Endothelial cell of umbilical vein (primary cell): ENCODE data around the gene B4GALT7. TPM values are rescaled to one million over a fixed set of nuclear protein-coding genes. Genes with fewer than 3 reads are reported as not detected.

Experiments
- BruUV-seq: library from RNA; stranded (reverse); fragments of 400-500 nt; replicated peaks from 2 replicates; lab custom pipeline; 2021; lab: Mats Ljungman, UMichigan
- CTCF ChIA-PET: fragments of 300-600, 350-600 bp; sonication (Branson Sonifier 250); formaldehyde crosslinking; loops from one replicate; lab custom pipeline; 2021; ENCODE audit warnings: antibody characterized with exemption, inconsistent platforms; lab: Charles Lee
- POLR2A ChIA-PET: fragments of 300-600, 350-600 bp; sonication (Branson Sonifier 250); formaldehyde crosslinking; loops from one replicate; lab custom pipeline; 2021; ENCODE audit warnings: antibody characterized with exemption, inconsistent platforms; lab: Charles Lee
- DNase-seq: peaks from one replicate; pipeline ENCODE4 v3.0.0-alpha.2; 2011; ENCODE audit warnings: low read depth, low spot score
- FAIRE-seq: peaks from 2 replicates; lab custom pipeline; 2011; peaks lifted over from hg19 to GRCh38; lab: Jason Lieb, UNC
- H2AFZ ChIP-seq: 2 replicates; pipeline ENCODE4 v1.6.0; 2012; ENCODE audit warnings: low read depth, low read length, control low read depth, inconsistent platforms
- H3K27ac ChIP-seq: 2 replicates; pipeline ENCODE4 v1.5.1; 2011; ENCODE audit warnings: low read depth, mild to moderate bottlenecking, control low read depth, low read length, moderate library complexity; ENCODE audit not compliant: insufficient read depth
- H3K27me3 ChIP-seq, 2 experiments: 2 replicates each; pipeline versions ENCODE4 v1.6.0 to v1.6.1; 2011; ENCODE audit warnings: low read length in 2 of 2, mixed read lengths in 1 of 2; ENCODE audit not compliant: control insufficient read depth in 2 of 2, insufficient read depth in 2 of 2
- H3K36me3 ChIP-seq, 2 experiments: 2 replicates in 1 of 2; 3 replicates in 1 of 2; pipeline ENCODE4 v1.5.1; 2011; ENCODE audit warnings: low read length in 2 of 2, mild to moderate bottlenecking in 1 of 2, moderate library complexity in 1 of 2; ENCODE audit not compliant: control insufficient read depth in 2 of 2, insufficient read depth in 2 of 2; ENCODE audit errors: extremely low read depth in 1 of 2
- H3K4me1 ChIP-seq: 3 replicates; pipeline ENCODE4 v1.5.1; 2011; ENCODE audit warnings: mild to moderate bottlenecking, low read length; ENCODE audit not compliant: control insufficient read depth, insufficient read depth; ENCODE audit errors: extremely low read depth
- H3K4me2 ChIP-seq: 2 replicates; pipeline ENCODE4 v1.6.1; 2011; ENCODE audit warnings: low read length, control low read depth, mixed read lengths; ENCODE audit not compliant: insufficient read depth
- H3K4me3 ChIP-seq, 3 experiments: fragments of 200-600 bp in 1 of 3; sonication (generic), shearing (Covaris generic) in 1 of 3; replicated peaks in 1 of 3; 2 replicates each; pipeline ENCODE4 v1.5.1; 2011 to 2016; ENCODE audit warnings: control low read depth in 3 of 3, low read length in 3 of 3, mild to moderate bottlenecking in 2 of 3, inconsistent platforms in 1 of 3, low read depth in 1 of 3, moderate library complexity in 1 of 3; ENCODE audit not compliant: insufficient read depth in 1 of 3
- H3K79me2 ChIP-seq: 2 replicates; pipeline ENCODE4 v1.6.0; 2012; ENCODE audit warnings: low read length, inconsistent platforms; ENCODE audit not compliant: control insufficient read depth, insufficient read depth
- H3K9ac ChIP-seq: replicated peaks from 2 replicates; pipeline ENCODE3; 2011; ENCODE audit warnings: low read length, control low read depth; ENCODE audit not compliant: insufficient read depth; ENCODE audit errors: extremely low read depth
- H3K9me1 ChIP-seq: replicated peaks from 3 replicates; pipeline ENCODE4 v1.6.0; 2011; ENCODE audit warnings: mild to moderate bottlenecking, low read length; ENCODE audit not compliant: control insufficient read depth, insufficient read depth; ENCODE audit errors: extremely low read depth
- H3K9me3 ChIP-seq: replicated peaks from 2 replicates; pipeline ENCODE4 v1.5.1; 2012; ENCODE audit warnings: low read length, inconsistent platforms; ENCODE audit not compliant: control insufficient read depth, insufficient read depth
- H4K20me1 ChIP-seq: replicated peaks from 2 replicates; pipeline ENCODE3; 2011; ENCODE audit warnings: mild to moderate bottlenecking, low read length; ENCODE audit not compliant: control insufficient read depth, insufficient read depth; ENCODE audit errors: extremely low read depth
- EZH2 ChIP-seq: IDR thresholded peaks from 2 replicates; pipeline ENCODE4 v1.6.1; 2012; ENCODE audit warnings: borderline replicate concordance, low read depth, mild to moderate bottlenecking, moderate library complexity, low read length, inconsistent platforms; ENCODE audit not compliant: severe bottlenecking
- FOS ChIP-seq: IDR thresholded peaks from 2 replicates; pipeline ENCODE4 v1.6.1; 2011; ENCODE audit warnings: mild to moderate bottlenecking, low read length, moderate library complexity, borderline replicate concordance; ENCODE audit not compliant: insufficient read depth
- GATA2 ChIP-seq: IDR thresholded peaks from 2 replicates; pipeline ENCODE4 v1.7.0; 2011; ENCODE audit warnings: low read depth, mild to moderate bottlenecking, moderate library complexity, mixed read lengths, low read length; ENCODE audit not compliant: insufficient read length, insufficient read depth
- JUN ChIP-seq: IDR thresholded peaks from 2 replicates; pipeline ENCODE4 v1.6.1; 2011; ENCODE audit warnings: borderline replicate concordance, low read depth; ENCODE audit not compliant: insufficient read length, insufficient read depth
- MYC ChIP-seq: IDR thresholded peaks from one replicate; pipeline ENCODE4 v1.6.1; 2011; ENCODE audit warnings: mild to moderate bottlenecking, low read depth, low read length
- POLR2A ChIP-seq: IDR thresholded peaks from 2 replicates; pipeline ENCODE4 v1.6.1; 2012; ENCODE audit warnings: low read depth, mild to moderate bottlenecking, control low read depth, low read length
- POLR2AphosphoS5 ChIP-seq: IDR thresholded peaks from 2 replicates; pipeline ENCODE4 v1.6.1; 2012; ENCODE audit warnings: low read depth, mild to moderate bottlenecking, control low read depth, low read length, moderate library complexity; ENCODE audit not compliant: insufficient read depth
- dilution Hi-C: fragments of 300-500 bp; cut with MboI; formaldehyde crosslinking; loops from one replicate; pipeline ENCODE4 v1.15.0; 2019; ENCODE audit warnings: low sequenced_read_pairs; ENCODE audit not compliant: extremely low pct_ligation_motif_present
- intact Hi-C: fragments of 100-400 bp; cut with micrococcal nuclease; formaldehyde crosslinking; loops from one replicate; pipeline ENCODE4 v1.10.0; 2022
- polyA plus RNA-seq, 4 experiments: library from polyadenylated mRNA; depleted of rRNA in 3 of 4; stranded (reverse) in 3 of 4; unstranded in 1 of 4; fragments of >200 nt; gene quantifications; 2 replicates each; pipeline versions ENCODE4 v1.2.1 to v1.2.3, GENCODE V29; 2011 to 2012; ENCODE audit warnings: missing spikeins in 1 of 4
- total RNA-seq: library from RNA; stranded (reverse); gene quantifications from 2 replicates; pipeline ENCODE4 v1.2.3, GENCODE V29; 2021
- TF ChIP-seq, protein P1 (sequence below), 2 donors: IDR thresholded peaks; 1 replicate in 1 of 2; 2 replicates in 1 of 2; pipeline ENCODE4 v1.5.1; 2011; ENCODE audit warnings: low read length in 2 of 2, mild to moderate bottlenecking in 2 of 2, moderate library complexity in 2 of 2, control low read depth in 1 of 2, inconsistent platforms in 1 of 2, low read depth in 1 of 2; ENCODE audit not compliant: insufficient read depth in 1 of 2; ENCODE audit errors: extremely low read depth in 1 of 2
- TF ChIP-seq, protein P2 (sequence below): IDR thresholded peaks from 2 replicates; pipeline ENCODE4 v1.6.1; 2011; ENCODE audit not compliant: insufficient read depth, insufficient read length

B4GALT7 gene
- total and polyA plus RNA-seq, 2 donors (not counting 3 experiments of a cell fraction or from before 2014, with no cell fraction given) = 35.1 to 78.9 TPM

DNA sequence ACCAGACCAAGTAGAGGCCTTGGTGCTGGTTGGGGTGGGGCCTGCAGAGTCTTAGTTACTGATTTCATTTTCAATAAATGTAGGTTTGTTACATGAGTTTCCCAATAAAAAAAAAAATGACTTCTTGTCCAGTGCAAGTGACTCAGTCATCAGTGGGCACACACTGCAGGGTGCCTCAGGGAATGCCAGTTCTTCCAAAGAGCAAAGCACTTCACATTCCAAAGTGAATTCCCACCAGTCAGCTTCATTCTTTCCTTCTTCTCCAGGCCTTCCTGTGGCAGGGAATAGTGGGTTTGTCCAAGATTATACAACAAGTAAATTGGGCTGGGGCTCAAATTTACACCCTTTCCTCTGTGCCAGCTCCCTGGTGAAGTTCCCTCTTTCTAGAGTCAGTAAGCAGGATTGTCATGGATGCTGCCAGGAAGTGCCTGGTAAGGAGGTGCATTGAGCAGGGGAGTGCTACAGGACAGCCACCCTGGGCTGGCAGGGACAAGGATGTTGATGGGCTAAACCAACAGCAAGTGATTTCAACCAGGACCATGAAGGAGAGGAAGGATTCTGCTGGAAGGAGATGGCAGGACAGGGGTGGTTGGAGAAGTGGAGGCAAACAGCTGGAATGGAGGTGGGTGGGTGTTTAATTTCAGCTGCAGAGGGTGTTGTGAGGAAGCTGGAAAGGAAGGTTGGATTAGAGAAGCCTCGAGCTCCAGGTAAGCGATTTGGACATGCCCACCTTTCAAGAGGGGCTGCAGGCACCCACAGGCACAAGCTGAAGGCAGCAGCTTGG, 3.7 kb upstream of the B4GALT7 start:
- dilution Hi-C loops (no loop called here), intact Hi-C loops (loop anchor here (10.0 kb wide), 1 partner anchor 1211 kb away; the partner anchor contains the start of genes HIGD2A and NOP16)
- no peaks in the 10 kb centered on the region for H4K20me1 ChIP-seq
- no peak overlapping the region for H3K27ac ChIP-seq
- peaks cover 28% of the 10 kb centered on the region for H3K79me2 ChIP-seq
- H3K36me3 ChIP-seq = peaks cover 16 to 33% of the 10 kb centered on the region in 2 experiments
- H3K4me1 ChIP-seq = peaks cover 23% of the 10 kb centered on the region
- H3K9me1 ChIP-seq = no peaks in the 10 kb centered on the region
- FAIRE-seq = no peak
- H2AFZ ChIP-seq = no peak overlapping the region
- DNase-seq = no peak
- no TSS peak for BruUV-seq
- no peak overlapping the region for H3K4me2 ChIP-seq
- no peak overlapping the region for H3K4me3 ChIP-seq
- H3K27me3 ChIP-seq = no peaks in the 10 kb centered on the region
- TF ChIP-seq EZH2 (no peak), GATA2 (no peak), POLR2A (no peak), MYC (no peak), JUN (no peak), FOS (no peak), POLR2AphosphoS5 (no peak)
- TF ChIP-seq, protein P1, sequence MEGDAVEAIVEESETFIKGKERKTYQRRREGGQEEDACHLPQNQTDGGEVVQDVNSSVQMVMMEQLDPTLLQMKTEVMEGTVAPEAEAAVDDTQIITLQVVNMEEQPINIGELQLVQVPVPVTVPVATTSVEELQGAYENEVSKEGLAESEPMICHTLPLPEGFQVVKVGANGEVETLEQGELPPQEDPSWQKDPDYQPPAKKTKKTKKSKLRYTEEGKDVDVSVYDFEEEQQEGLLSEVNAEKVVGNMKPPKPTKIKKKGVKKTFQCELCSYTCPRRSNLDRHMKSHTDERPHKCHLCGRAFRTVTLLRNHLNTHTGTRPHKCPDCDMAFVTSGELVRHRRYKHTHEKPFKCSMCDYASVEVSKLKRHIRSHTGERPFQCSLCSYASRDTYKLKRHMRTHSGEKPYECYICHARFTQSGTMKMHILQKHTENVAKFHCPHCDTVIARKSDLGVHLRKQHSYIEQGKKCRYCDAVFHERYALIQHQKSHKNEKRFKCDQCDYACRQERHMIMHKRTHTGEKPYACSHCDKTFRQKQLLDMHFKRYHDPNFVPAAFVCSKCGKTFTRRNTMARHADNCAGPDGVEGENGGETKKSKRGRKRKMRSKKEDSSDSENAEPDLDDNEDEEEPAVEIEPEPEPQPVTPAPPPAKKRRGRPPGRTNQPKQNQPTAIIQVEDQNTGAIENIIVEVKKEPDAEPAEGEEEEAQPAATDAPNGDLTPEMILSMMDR (IDR thresholded peaks at IDR 0.05; ENCODE audit: extremely low read depth in 1 of 2, insufficient read depth in 1 of 2, low read depth in 1 of 2, low read length in 2 of 2) = no peak
- TF ChIP-seq, protein P2, sequence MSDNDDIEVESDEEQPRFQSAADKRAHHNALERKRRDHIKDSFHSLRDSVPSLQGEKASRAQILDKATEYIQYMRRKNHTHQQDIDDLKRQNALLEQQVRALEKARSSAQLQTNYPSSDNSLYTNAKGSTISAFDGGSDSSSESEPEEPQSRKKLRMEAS = no peak
- POLR2A ChIA-PET = no interaction called here
- H3K9me3 ChIP-seq = no peaks in the 10 kb centered on the region
- H3K9ac ChIP-seq = no peak overlapping the region
- CTCF ChIA-PET = interaction anchor here (2.0 kb wide), 1 partner anchor 11 kb away, joined by 6 read pairs; no protein-coding TSS in a partner anchor
